ENCODE measurements around the gene ME3. TPM values are rescaled to one million over a fixed set of nuclear protein-coding genes. Genes with fewer than 3 reads are reported as not detected.

Gene ME3
- total RNA-seq, 1 experiment from 2014 or later: 1.8 TPM

- TF ChIP-seq ARID4B (CRISPR knock-in tag; IDR thresholded peaks at IDR 0.05; ENCODE audit: borderline replicate concordance) (no peak), SMAD4 (CRISPR knock-in tag; IDR thresholded peaks at IDR 0.05) (no peak), GABPB1 (CRISPR knock-in tag; IDR thresholded peaks at IDR 0.05) (no peak), AFF4 (CRISPR knock-in tag; IDR thresholded peaks at IDR 0.05; ENCODE audit: borderline replicate concordance) (no peak), ZBTB43 (CRISPR knock-in tag; IDR thresholded peaks at IDR 0.05) (no peak), ZNF532 (CRISPR knock-in tag; IDR thresholded peaks at IDR 0.05; ENCODE audit: borderline replicate concordance) (no peak), SMAD3 (CRISPR knock-in tag; IDR thresholded peaks at IDR 0.05; ENCODE audit: borderline replicate concordance) (no peak), FOXP4 (CRISPR knock-in tag; IDR thresholded peaks at IDR 0.05) (no peak)
- TF ChIP-seq, protein P1, sequence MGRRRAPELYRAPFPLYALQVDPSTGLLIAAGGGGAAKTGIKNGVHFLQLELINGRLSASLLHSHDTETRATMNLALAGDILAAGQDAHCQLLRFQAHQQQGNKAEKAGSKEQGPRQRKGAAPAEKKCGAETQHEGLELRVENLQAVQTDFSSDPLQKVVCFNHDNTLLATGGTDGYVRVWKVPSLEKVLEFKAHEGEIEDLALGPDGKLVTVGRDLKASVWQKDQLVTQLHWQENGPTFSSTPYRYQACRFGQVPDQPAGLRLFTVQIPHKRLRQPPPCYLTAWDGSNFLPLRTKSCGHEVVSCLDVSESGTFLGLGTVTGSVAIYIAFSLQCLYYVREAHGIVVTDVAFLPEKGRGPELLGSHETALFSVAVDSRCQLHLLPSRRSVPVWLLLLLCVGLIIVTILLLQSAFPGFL (CRISPR knock-in tag; IDR thresholded peaks at IDR 0.05; ENCODE audit: borderline replicate concordance): no peak
Observed at GRCh38 chr11:86623041-86623621, 49.3 kb downstream of the ME3 start (continued).
